Activated naive CD8-positive, alpha-beta T cell treated with anti-CD3 and anti-CD28 coated beads, Interleukin-2, amount 10 ng/mL, durations not matched to agents 7 days and 5 days (primary cell): Measurements from ENCODE around the gene CEP120. TPM values are rescaled to one million over a fixed set of nuclear protein-coding genes. Genes with fewer than 3 reads are reported as not detected.
"Not testable (repeated sequence)": the region's sequence is repeated elsewhere in the genome, so short reads cannot be mapped to it uniquely, and the experiment has no call there.

Experiments
- ATAC-seq: fragments of 150-1000 bp; cut with Tn5 transposase; one replicate; pipeline ENCODE4 v1.10.0; 2021; ENCODE audit warnings: low read depth, moderate library complexity
- POLR2A ChIA-PET: fragments of 350-600 bp; sonication (Branson Sonifier 250); formaldehyde crosslinking; loops from one replicate; lab custom pipeline; 2021; ENCODE audit warnings: antibody characterized with exemption; lab: Charles Lee
- DNase-seq: peaks from one replicate; pipeline ENCODE4 v3.0.0; 2021
- H3K27ac Mint-ChIP-seq: one replicate; pipeline ENCODE4 v1.8.0; 2022; ENCODE audit warnings: mild to moderate bottlenecking, mixed read lengths
- H3K27me3 Mint-ChIP-seq: one replicate; pipeline ENCODE4 v1.8.0; 2022; ENCODE audit warnings: mild to moderate bottlenecking, moderate library complexity, mixed read lengths
- H3K36me3 Mint-ChIP-seq: one replicate; pipeline ENCODE4 v1.8.0; 2021; ENCODE audit warnings: mild to moderate bottlenecking, mixed read lengths
- H3K4me1 Mint-ChIP-seq: one replicate; pipeline ENCODE4 v1.8.0; 2021; ENCODE audit warnings: mixed read lengths
- H3K4me3 Mint-ChIP-seq: one replicate; pipeline ENCODE4 v1.8.0; 2022; ENCODE audit warnings: mild to moderate bottlenecking, moderate library complexity, mixed read lengths
- H3K9me3 Mint-ChIP-seq: one replicate; pipeline ENCODE4 v1.8.0; 2021; ENCODE audit warnings: mixed read lengths
- total RNA-seq, 2 experiments: library from RNA; stranded (reverse); gene quantifications; one replicate each; pipeline ENCODE4 v1.2.3, GENCODE V29; 2021

The CEP120 gene
- total RNA-seq, 2 experiments from 2014 or later = 41.7 to 42.8 TPM

GRCh38 chr5:123429993-123430392, 6.8 kb upstream of the CEP120 start:
- ATAC-seq (no peak), DNase-seq (no peak)
- Mint-ChIP-seq H3K27ac (no peak overlapping the region), H3K4me1 (peaks cover 1% of the 10 kb centered on the region), H3K36me3 (no peaks in the 10 kb centered on the region), H3K4me3 (no peak overlapping the region), H3K9me3 (no peaks in the 10 kb centered on the region), H3K27me3 (no peaks in the 10 kb centered on the region)
- POLR2A ChIA-PET = no interaction called here

GRCh38 chr5:123429221-123429954, 6.2 kb upstream of the CEP120 start:
- DNase-seq = no peak
- Mint-ChIP-seq H3K4me1 (peaks cover 4% of the 10 kb centered on the region), H3K36me3 (no peaks in the 10 kb centered on the region), H3K4me3 (no peak overlapping the region), H3K27me3 (no peaks in the 10 kb centered on the region), H3K9me3 (no peaks in the 10 kb centered on the region), H3K27ac (no peak overlapping the region)
- no peak for ATAC-seq
- POLR2A ChIA-PET = interaction anchor here (1.2 kb wide), 1 partner anchor 82 kb away, joined by 3 read pairs; the partner anchor contains the start of gene CSNK1G3

GRCh38 chr5:123428521-123429220, 5.5 kb upstream of the CEP120 start:
- Mint-ChIP-seq H3K27me3 (no peaks in the 10 kb centered on the region), H3K4me1 (peaks cover 8% of the 10 kb centered on the region), H3K9me3 (no peaks in the 10 kb centered on the region), H3K27ac (no peak overlapping the region), H3K36me3 (no peaks in the 10 kb centered on the region), H3K4me3 (no peak overlapping the region)
- ATAC-seq = no peak
- POLR2A ChIA-PET = interaction anchor here (1.2 kb wide), 1 partner anchor 83 kb away, joined by 3 read pairs; the partner anchor contains the start of gene CSNK1G3
- no peak for DNase-seq

GRCh38 chr5:123427281-123427680, 4.1 kb upstream of the CEP120 start:
- Mint-ChIP-seq H3K4me1 (peaks cover 8% of the 10 kb centered on the region), H3K27ac (no peak overlapping the region), H3K9me3 (no peaks in the 10 kb centered on the region), H3K4me3 (no peak overlapping the region), H3K36me3 (no peaks in the 10 kb centered on the region), H3K27me3 (no peaks in the 10 kb centered on the region)
- DNase-seq = no peak
- no peak for ATAC-seq
- POLR2A ChIA-PET = no interaction called here

- Mint-ChIP-seq H3K27me3 (no peaks in the 10 kb centered on the region), H3K4me3 (peak overlapping the region; percentile 61), H3K27ac (peak overlapping the region; percentile 59), H3K9me3 (no peaks in the 10 kb centered on the region), H3K4me1 (peaks cover 10% of the 10 kb centered on the region), H3K36me3 (no peaks in the 10 kb centered on the region)
- ATAC-seq = no peak
- no peak for DNase-seq
- POLR2A ChIA-PET = no interaction called here
Measured at GRCh38 chr5:123425431-123425830, 2.2 kb upstream of the CEP120 start.

GRCh38 chr5:123422433-123423277, 548 bp downstream of the CEP120 start:
- POLR2A ChIA-PET = interaction anchor here (0.7 to 2.6 kb wide), 13 partner anchors 10 to 647 kb away, joined by 3 to 67 read pairs (median 4); partner anchors contain the start of genes CSNK1G3 and SNX2
- no peak overlapping the region for H3K4me3 Mint-ChIP-seq
- H3K9me3 Mint-ChIP-seq = no peaks in the 10 kb centered on the region
- H3K4me1 Mint-ChIP-seq = peaks cover 16% of the 10 kb centered on the region
- H3K27ac Mint-ChIP-seq = peak overlapping the region; percentile 94
- H3K27me3 Mint-ChIP-seq = no peaks in the 10 kb centered on the region
- DNase-seq (no peak), ATAC-seq (no peak)
- H3K36me3 Mint-ChIP-seq = peaks cover 10% of the 10 kb centered on the region

GRCh38 chr5:123421773-123422172, 1.4 kb downstream of the CEP120 start:
- DNase-seq (no peak), ATAC-seq (no peak)
- peaks cover 12% of the 10 kb centered on the region for H3K36me3 Mint-ChIP-seq
- POLR2A ChIA-PET = interaction anchor here (0.8 to 2.6 kb wide), 4 partner anchors 10 to 92 kb away, joined by 3 to 67 read pairs (median 3); partner anchors contain the start of gene CSNK1G3
- H3K27me3 Mint-ChIP-seq = no peaks in the 10 kb centered on the region
- no peak overlapping the region for H3K27ac Mint-ChIP-seq
- no peaks in the 10 kb centered on the region for H3K9me3 Mint-ChIP-seq
- peaks cover 17% of the 10 kb centered on the region for H3K4me1 Mint-ChIP-seq
- H3K4me3 Mint-ChIP-seq = no peak overlapping the region

GRCh38 chr5:123414974-123415373, 8.2 kb downstream of the CEP120 start:
- H3K4me1 Mint-ChIP-seq = peaks cover 5% of the 10 kb centered on the region
- POLR2A ChIA-PET = no interaction called here
- DNase-seq (no peak), ATAC-seq (no peak)
- H3K27me3 Mint-ChIP-seq = no peaks in the 10 kb centered on the region
- H3K9me3 Mint-ChIP-seq = no peaks in the 10 kb centered on the region
- no peak overlapping the region for H3K4me3 Mint-ChIP-seq
- H3K36me3 Mint-ChIP-seq = peaks cover 43% of the 10 kb centered on the region
- no peak overlapping the region for H3K27ac Mint-ChIP-seq

- H3K9me3 Mint-ChIP-seq = no peaks in the 10 kb centered on the region
- H3K27ac Mint-ChIP-seq = no peak overlapping the region
- peaks cover 47% of the 10 kb centered on the region for H3K36me3 Mint-ChIP-seq
- DNase-seq = no peak
- no peak for ATAC-seq
- POLR2A ChIA-PET = interaction anchor here (0.7 kb wide), 1 partner anchor 9 kb away, joined by 3 read pairs; no protein-coding TSS in a partner anchor
- H3K27me3 Mint-ChIP-seq = no peaks in the 10 kb centered on the region
- no peak overlapping the region for H3K4me3 Mint-ChIP-seq
- peaks cover 1% of the 10 kb centered on the region for H3K4me1 Mint-ChIP-seq
Measured at GRCh38 chr5:123412206-123412605, 11.0 kb downstream of the CEP120 start.

GRCh38 chr5:123401999-123402398, 21.2 kb downstream of the CEP120 start:
- H3K4me3 Mint-ChIP-seq, H3K27ac Mint-ChIP-seq, POLR2A ChIA-PET, ATAC-seq, H3K9me3 Mint-ChIP-seq, H3K4me1 Mint-ChIP-seq, DNase-seq, H3K27me3 Mint-ChIP-seq: not testable (repeated sequence)
- H3K36me3 Mint-ChIP-seq = peaks cover 41% of the 10 kb centered on the region

GRCh38 chr5:123401320-123401719, 21.9 kb downstream of the CEP120 start:
- H3K36me3 Mint-ChIP-seq = peaks cover 45% of the 10 kb centered on the region
- no peak overlapping the region for H3K4me3 Mint-ChIP-seq
- DNase-seq (no peak), ATAC-seq (no peak)
- POLR2A ChIA-PET = interaction anchor here (1.4 kb wide), 1 partner anchor 22 kb away, joined by 4 read pairs; the partner anchor contains the start of gene CEP120
- H3K4me1 Mint-ChIP-seq = peaks cover 7% of the 10 kb centered on the region
- H3K27ac Mint-ChIP-seq = no peak overlapping the region
- H3K27me3 Mint-ChIP-seq = no peaks in the 10 kb centered on the region
- no peaks in the 10 kb centered on the region for H3K9me3 Mint-ChIP-seq

- H3K27me3 Mint-ChIP-seq, DNase-seq, H3K4me1 Mint-ChIP-seq, H3K4me3 Mint-ChIP-seq, H3K27ac Mint-ChIP-seq, H3K9me3 Mint-ChIP-seq, ATAC-seq: not testable (repeated sequence)
- POLR2A ChIA-PET = interaction anchor here (1.4 kb wide), 1 partner anchor 22 kb away, joined by 4 read pairs; the partner anchor contains the start of gene CEP120
- H3K36me3 Mint-ChIP-seq = peaks cover 40% of the 10 kb centered on the region
Measured at GRCh38 chr5:123400870-123401291, 22.3 kb downstream of the CEP120 start.
